NCI-H187 (cell line): ENCODE results near the gene PRDM5.

ENCODE experiments used
- DNase-seq, 2 experiments: peaks; one replicate each; lab custom pipeline; 2025; lab: John Stamatoyannopoulos, UW

PRDM5 gene

GRCh38 chr4:120819805-120820437, 102.6 kb downstream of the PRDM5 start:
- no peak for DNase-seq

GRCh38 chr4:120816296-120816965, 106.1 kb downstream of the PRDM5 start:
- DNase-seq = no peak

GRCh38 chr4:120815361-120815760, 107.2 kb downstream of the PRDM5 start:
- no peak for DNase-seq

- no peak for DNase-seq
Measured at GRCh38 chr4:120814886-120815285, 107.6 kb downstream of the PRDM5 start.

DNA sequence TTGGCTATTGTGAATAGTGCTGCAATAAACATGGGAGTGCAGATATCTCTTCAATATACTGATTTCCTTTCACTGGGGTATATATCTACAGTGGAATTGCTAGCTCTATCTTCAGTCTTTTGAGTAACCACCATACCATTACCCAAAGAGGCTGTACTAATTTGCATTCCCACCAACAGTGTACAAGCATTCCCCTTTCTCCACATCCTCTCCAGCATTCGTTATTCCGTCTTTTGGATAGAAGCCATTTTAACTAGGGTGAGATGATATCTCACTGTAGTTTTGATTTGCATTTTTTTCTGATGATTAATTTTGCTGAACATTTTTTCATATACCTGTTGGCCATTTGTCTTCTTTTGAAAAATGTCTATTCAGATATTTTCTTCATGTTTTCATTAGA, 110.3 kb downstream of the PRDM5 start:
- no peak for DNase-seq

DNA sequence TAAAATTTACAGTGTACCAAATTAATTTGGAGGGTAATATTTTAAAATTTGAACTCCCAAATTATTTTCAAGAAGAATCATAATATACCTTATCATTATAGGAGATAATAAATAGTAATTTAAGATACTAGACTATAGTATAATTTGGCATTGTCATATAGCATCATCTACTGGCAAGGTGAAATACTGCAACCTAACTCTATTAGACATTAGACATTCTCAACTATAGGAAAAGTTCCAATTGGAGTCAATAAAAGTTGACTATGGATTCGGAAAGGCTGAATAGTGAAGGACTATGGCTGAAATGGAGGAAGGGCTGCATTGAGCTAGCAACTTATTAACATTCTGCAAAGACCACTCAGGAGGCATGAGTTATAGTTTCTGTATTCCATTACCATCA, 113.0 kb downstream of the PRDM5 start:
- DNase-seq = no peak

- DNase-seq = no peak
Measured at GRCh38 chr4:120808475-120809141, 113.9 kb downstream of the PRDM5 start.

DNA sequence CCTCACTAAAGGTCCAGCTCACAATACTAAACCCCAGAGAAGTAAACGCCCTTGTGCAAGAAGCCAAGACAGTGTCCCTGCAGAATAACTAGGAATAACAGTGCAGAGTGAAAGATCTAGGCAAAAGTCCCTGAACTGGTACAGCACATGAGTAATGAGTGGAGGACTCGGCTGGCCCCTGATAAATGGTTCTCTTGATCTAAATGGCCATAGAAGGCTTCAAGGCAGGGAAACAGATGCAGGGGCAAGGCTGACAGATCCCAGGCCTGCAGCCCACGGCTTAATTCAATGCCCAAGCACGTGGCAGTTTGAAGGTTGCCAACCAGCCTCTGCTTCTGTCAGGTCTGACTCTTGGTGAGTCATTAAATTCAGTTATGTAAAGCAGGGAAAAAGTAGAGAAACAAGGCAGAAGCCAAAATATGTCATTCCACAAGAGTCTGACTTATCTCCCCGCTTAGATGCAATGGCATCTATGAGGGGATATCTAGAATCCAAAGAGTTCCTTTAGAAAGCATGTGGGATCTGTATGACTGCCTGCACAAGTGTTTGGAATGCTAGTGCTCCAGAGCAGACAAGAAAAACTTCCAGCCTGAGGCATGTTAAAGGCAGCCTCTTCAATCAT, 121.3 kb downstream of the PRDM5 start:
- DNase-seq = no peak

DNA sequence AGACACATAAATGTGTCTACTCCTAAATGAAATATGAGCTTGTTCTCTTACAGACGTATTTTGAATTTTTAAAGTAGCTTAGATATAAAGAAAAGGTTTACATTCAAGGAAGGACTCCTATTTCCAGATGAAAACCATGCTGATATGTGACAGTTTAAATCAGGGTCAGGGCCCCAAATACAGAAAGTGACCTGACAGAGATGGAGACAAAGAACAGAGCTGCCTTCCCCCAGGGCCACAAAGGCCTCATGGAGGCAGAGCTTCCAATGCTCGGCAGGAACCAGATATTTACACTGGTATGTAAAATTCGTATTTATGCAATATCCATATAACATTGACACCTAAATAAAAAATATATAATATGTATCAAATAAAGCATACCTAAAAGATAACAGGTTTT, 124.0 kb downstream of the PRDM5 start:
- no peak for DNase-seq

DNA sequence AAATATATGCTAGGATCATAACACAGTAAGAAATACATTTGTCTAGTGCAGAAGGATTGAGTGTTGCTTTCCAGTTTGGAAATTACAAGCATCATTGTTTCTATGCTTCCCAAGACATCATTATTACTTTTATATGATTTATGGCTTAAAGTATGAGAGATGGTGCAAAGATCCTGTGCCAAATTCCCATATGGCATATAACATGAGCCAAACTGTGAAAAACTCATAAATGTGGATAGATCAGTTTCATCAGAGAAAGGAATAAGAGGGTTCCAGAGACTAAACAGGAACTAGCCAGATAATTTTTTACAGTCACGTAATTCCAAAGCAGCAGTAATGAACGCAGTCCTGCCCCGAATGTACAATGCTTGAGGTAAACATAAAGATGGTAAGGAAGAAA, 126.3 kb downstream of the PRDM5 start:
- DNase-seq = no peak

DNA sequence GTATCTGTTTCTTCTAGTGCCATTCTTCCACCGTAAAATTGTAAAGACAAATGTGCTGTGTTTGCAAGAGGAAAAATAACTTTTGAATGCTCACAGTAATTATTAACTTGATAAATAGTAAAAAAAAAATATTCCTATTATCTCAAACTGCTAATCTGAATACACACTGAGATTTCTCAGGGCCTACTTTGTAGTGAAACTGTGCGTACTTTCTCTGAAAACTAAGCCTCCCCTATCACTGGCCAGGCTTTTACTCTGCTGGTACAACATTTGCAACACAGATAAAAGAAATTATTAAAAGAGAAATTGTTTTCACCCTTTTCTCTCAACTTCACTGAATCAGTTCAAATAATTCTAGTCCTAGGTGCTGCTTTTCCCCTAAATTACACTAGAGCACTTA, 137.3 kb downstream of the PRDM5 start:
- DNase-seq = no peak

DNA sequence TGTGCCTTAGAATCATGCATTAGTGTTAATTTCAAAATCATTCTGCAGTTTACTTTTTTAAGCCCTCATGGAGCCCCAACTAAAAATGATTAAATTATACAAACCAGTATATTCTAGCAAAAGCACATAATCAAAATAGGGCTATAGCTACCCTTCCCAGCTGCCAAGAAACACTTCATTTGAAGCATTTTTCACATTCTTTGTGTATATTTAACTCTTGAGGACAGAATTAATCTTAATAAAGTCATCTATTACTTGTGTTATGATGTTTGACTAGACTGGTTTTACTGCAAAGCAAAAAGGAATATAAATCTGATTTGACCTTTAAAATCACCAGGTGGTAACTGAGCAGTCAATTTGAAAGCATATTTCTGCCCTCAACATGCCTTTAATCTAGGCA, 145.1 kb downstream of the PRDM5 start:
- no peak for DNase-seq

DNA sequence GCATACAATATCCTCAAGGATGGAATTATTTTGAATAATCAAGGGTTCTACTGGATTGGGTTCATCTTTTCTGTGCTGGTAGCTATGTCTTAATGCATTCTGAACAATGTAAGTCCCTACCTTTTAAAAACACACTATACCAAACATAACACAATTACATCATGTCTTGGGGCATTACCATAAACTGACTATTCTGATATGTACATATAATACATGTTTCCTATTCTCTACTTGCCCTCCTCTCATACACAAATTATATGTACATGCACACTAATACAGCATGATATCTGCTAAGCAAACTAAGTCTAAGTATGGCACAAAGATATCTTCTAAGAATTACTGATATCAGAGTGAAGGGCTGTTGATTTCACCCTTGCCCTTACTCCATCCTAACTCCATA, 147.1 kb downstream of the PRDM5 start:
- no peak for DNase-seq

DNA sequence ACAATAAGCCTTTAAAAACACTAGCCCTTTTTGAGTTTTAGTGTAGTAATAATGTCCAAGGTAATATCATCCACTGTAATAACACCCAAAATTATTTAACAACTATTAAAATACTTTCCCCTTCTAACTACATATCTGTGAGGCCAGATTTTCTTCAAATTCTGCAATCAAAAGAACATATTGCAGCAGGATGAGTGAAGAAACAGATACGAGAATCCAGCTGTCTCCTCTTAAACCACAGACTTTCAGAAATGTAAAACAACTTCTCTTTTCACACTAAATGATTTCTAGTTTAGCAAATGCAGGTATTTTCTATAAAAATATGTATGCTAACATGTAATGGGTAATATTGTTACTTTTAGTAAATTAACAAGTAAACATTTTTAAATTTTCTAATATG, 148.9 kb downstream of the PRDM5 start:
- DNase-seq = no peak

DNA sequence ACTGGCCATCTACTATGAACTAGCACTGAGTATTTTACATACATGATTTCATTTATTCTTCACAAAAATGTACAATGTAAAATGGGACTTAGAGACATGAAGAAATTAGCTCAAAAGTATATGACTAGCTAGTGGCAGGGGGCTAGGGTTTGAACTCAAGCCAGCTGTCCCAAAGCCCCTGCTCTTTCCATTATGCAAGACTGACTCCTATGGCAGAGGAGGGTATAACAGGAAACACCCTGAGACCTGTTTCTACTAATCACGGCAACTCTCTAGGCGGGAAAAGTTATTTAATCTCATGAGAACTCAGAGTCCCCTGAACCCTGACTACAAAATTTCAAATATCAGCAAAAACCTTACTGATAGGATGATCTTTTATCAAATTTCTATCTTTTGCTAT, 150.6 kb downstream of the PRDM5 start:
- no peak for DNase-seq

DNA sequence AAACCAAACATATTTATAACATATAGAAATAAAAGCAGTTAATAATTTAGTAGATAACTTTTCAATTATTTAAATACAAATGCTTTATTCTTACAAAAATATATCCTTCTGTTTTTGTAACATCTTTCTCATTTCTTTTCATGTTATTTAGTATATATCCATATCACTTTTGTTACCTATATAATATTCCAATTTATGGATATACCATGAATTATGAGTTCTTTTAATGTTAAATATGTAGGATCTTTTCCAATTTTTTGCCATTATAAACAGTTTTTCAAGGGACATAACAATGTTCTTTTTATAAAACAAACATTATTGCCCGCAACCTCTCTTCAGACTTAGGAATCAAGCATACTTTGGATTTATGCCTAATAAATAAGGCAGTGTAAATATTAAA, 151.6 kb downstream of the PRDM5 start:
- DNase-seq = no peak

GRCh38 chr4:120769227-120769626, 153.3 kb downstream of the PRDM5 start:
- no peak for DNase-seq

- no peak for DNase-seq
Measured at GRCh38 chr4:120765260-120765680, 157.3 kb downstream of the PRDM5 start.

- no peak for DNase-seq
Measured at GRCh38 chr4:120763650-120764049, 158.9 kb downstream of the PRDM5 start.

- DNase-seq = no peak
Measured at GRCh38 chr4:120761070-120761469, 161.5 kb downstream of the PRDM5 start.

DNA sequence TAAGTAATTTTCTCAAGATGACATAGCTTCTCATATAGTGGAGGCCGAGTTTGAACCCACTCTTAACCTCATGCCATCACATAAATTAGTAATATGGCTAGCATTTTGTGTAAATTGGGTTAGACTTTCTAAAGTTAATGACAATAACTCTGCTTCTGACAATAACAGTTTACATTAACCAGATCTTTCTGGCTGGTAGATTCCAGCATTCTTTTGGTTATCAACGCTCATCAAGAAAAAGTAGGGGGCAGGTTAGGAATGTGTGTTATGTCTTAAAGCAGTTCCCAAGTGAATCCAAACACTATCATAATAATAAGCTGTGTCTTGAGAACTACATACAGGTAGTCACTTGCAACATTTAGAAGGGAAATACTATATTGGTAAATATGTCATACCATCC, 162.5 kb downstream of the PRDM5 start:
- DNase-seq = no peak

- no peak for DNase-seq
Measured at GRCh38 chr4:120755864-120756263, 166.7 kb downstream of the PRDM5 start.

GRCh38 chr4:120754590-120754989, 167.9 kb downstream of the PRDM5 start:
- no peak for DNase-seq
